Jurkat, Clone E6-1 (cell line): ENCODE measurements around the gene YJU2. TPM values are rescaled to one million over a fixed set of nuclear protein-coding genes. Genes with fewer than 3 reads are reported as not detected.
"Not testable (repeated sequence)": the region's sequence is repeated elsewhere in the genome, so short reads cannot be mapped to it uniquely, and the experiment has no call there.

ENCODE experiments used
- DNase-seq: peaks from one replicate; pipeline ENCODE4 v3.0.0-alpha.2; 2011; ENCODE audit warnings: low read depth, low spot score
- H3K4me3 ChIP-seq: 2 replicates; pipeline ENCODE4 v1.5.1; 2011; ENCODE audit warnings: mild to moderate bottlenecking, low read length, control low read depth, moderate library complexity
- polyA plus RNA-seq: library from polyadenylated mRNA; unstranded; fragments of >200 nt; gene quantifications from one replicate; pipeline ENCODE4 v1.2.1, GENCODE V29; 2012; ENCODE audit warnings: missing spikeins; ENCODE audit not compliant: insufficient read length, insufficient read depth

YJU2 gene
- polyA plus RNA-seq = 28.8 TPM

GRCh38 chr19:4246767-4247593 lies at the start of gene YJU2:
TSS of gene YJU2 (plus strand) at chr19:4247080. CDS start at chr19:4247147, 67 bp downstream.
- DNase-seq = peak; percentile 99

DNA sequence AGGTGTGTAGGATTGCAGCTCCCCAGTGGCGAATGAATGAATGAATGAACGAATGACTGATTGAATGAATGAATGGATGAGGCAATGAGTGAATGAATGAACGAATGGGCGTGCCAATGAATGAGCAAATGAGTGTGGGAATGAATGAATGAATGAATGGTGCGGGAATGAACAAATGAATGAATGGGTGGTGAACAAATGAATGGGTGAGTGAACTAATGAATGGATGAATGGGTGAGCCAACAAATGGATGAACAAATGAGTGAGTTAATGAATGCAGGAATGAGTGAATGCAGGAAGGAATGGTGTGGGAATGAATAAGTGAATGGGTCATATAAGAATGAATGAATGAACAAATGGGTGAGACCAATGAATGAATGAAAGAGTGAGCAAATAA lies 49.7 kb upstream of the YJU2 start:
- DNase-seq = no peak
- no peak overlapping the region for H3K4me3 ChIP-seq

More at GRCh38 chr19:4246767-4247593, at the start of gene YJU2:
- H3K4me3 ChIP-seq = peak within 1 kb of the TSS; percentile 92

- H3K4me3 ChIP-seq = no peak overlapping the region
- DNase-seq = no peak
Observed at GRCh38 chr19:4197625-4198466, 49.0 kb upstream of the YJU2 start.

GRCh38 chr19:4198467-4199126 lies 48.3 kb upstream of the YJU2 start:
- H3K4me3 ChIP-seq = no peak overlapping the region
- DNase-seq = no peak

GRCh38 chr19:4199699-4200293 lies 47.1 kb upstream of the YJU2 start:
- no peak for DNase-seq
- no peak overlapping the region for H3K4me3 ChIP-seq

DNA sequence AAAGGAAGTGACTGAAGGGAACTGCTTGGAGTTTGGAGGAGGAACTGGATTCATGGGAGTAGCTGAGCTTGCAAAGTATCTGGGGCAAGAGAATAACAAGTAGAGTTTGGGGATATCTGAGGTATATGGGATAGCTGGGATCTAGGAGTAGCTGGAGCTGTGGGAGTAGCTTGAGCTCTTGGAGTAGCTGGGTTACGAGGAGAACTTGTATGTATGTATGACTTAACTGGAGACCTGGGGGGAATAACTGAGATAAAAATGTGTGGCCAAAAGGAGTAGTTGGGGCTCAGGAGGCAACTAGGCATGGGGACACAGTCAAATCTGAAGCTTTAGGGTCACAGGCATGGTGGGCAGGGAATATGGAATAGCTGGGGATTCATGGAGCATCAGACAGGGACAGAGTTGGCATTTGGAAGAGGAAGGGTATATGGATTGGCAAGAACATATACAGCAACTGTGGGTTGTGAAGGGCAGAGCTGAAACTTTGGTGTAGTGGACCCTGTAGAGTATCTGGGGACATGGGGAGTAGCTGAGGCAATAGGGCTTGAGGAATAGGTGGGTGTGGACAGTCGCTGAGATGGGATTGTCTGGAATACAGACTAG lies 45.8 kb upstream of the YJU2 start:
- no peak overlapping the region for H3K4me3 ChIP-seq
- DNase-seq = no peak

DNA sequence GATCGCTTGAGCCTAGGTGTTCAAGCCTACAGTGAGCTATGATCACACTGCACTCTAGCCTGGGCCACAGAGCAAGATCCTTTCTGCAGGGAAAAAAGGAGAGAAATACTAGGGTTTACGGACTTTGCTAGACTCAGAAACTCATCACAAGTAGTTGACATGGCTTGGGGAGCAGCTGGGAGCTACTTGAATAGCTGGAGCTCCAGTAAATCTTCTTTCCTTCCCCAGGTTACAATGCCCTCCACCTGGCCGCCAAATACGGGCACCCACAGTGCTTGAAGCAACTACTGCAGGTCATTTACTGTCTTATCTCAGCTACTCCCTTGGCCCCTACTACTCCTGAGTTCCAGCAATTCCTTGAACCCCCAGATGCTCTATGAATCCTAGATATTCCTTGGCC lies 45.1 kb upstream of the YJU2 start:
- H3K4me3 ChIP-seq = no peak overlapping the region
- DNase-seq = no peak

DNA sequence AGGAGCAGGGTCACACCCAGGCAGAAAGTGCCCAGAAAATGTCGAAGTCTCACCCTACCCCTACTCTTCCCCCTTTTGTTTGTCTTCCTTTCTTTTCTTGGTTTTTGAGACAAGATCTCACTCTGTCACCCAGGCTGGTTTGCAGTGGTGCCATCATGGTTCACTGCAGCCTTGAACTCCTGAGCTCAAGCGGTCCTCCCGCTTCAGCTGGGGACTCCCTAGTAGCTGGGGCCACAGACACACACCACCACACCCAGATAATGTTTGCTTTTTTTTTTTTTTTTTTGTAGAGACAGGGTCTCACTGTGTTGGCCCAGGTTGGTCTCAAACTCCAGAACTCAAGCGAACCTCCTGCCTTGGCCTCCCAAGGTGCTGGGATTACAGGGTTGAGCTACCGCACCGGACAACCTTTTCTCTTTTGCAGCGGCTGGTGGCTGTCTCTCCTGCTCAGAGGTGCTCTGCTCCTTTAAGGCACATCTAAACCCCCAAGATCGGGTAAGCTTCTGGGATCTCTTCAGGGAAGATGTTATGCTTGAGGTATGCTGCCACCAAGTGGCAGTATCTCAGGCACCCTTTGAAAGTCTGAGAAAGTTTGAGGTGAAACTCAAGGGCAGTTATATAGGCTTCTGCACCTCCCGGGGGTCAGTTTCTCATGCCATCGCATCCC lies 39.9 kb upstream of the YJU2 start:
- no peak overlapping the region for H3K4me3 ChIP-seq
- DNase-seq = peak; percentile 23

- DNase-seq = no peak
- no peak overlapping the region for H3K4me3 ChIP-seq
Observed at GRCh38 chr19:4208385-4209094, 38.3 kb upstream of the YJU2 start.

- DNase-seq = no peak
- H3K4me3 ChIP-seq = no peak overlapping the region
Observed at GRCh38 chr19:4210166-4210731, 36.6 kb upstream of the YJU2 start.

DNA sequence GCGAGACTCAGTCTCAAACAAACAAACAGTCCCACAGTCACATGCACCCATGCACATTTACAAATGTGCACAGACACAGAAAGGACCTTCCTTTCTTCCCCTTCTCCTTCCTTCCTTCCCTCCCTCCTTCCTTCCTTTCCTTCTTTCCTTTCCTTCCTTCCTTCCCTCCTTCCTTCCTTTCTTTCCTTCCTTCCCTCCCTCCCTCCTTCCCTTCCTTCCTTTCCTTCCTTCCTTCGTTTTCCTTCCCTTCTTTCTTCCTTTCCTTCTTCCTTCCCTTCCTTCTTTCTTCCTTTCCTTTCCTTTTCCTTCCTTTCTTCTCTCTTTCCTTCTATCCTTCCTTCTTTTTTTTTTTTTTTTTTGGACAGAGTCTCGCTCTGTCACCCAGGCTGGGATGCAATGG lies 33.8 kb upstream of the YJU2 start:
- no peak overlapping the region for H3K4me3 ChIP-seq
- no peak for DNase-seq

DNA sequence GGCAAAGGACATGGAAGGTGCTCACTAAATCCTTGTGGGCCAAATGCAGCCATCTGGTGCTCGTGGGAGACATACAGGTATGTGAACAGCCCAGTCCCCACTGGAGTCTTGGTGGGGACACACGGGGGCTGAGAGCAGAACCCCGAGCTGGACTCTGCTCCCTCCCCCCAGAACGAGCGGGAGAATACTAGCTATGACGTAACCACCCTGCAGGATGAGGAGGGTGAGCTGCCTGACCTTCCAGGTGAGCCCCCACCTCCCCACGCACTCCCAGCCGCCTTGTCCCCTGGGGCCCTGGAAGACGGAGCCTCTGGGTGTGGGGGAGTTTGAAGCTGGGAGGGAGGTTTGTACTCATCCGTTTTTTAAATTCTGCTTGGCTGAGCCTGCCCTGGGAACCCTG lies 31.1 kb upstream of the YJU2 start:
- no peak overlapping the region for H3K4me3 ChIP-seq
- no peak for DNase-seq

DNA sequence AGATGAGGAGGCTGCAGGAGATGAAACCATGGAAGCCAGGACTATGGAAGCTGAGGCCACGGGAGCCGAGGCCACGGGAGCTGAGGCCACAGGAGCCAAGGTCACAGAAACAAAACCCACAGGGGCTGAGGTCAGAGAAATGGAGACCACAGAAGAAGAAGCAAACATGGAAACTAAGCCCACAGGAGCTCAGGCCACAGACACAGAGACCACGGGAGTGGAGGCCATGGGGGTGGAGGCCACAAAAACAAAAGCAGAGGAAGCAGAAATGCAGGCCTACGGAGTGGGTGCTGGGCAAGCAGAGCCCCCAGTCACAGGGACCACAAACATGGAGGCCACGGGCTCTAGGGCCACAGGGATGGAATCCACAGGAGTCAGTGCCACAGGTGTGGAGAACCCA lies 30.0 kb upstream of the YJU2 start:
- no peak overlapping the region for H3K4me3 ChIP-seq
- DNase-seq = no peak

DNA sequence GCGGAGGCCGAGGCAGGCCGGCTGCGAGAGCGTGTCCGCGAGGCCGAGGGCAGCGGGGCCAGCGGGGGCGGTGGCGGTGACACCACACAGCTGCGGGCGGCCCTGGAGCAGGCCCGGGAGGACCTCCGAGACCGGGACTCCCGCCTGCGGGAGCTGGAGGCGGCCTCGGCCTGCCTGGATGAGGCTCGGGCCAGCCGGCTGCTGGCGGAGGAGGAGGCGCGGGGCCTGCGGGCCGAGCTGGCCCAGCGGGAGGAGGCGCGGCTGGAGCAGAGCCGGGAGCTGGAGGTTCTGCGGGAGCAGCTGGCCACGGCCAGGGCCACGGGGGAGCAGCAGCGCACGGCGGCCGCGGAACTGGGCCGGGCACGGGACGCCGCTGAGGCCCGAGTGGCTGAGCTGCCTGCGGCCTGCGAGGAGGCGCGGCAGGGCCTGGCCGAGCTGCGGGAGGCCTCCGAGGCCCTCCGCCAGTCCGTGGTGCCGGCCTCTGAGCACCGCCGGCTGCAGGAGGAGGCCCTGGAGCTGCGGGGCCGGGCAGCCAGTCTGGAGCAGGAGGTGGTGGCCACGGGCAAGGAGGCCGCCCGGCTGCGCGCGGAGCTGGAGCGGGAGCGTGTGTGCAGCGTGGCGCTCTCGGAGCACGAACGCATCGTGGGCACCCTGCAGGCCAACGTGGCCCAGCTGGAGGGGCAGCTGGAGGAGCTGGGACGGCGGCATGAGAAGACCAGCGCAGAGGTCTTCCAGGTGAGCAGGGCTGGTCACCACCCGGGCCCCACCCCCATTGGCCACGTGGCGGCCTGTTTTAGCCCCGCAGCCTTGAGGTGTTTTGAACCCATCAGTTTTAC lies 29.2 kb upstream of the YJU2 start:
- no peak overlapping the region for H3K4me3 ChIP-seq
- DNase-seq = no peak

GRCh38 chr19:4218523-4218922 lies 28.4 kb upstream of the YJU2 start:
- DNase-seq = not testable (repeated sequence)

DNA sequence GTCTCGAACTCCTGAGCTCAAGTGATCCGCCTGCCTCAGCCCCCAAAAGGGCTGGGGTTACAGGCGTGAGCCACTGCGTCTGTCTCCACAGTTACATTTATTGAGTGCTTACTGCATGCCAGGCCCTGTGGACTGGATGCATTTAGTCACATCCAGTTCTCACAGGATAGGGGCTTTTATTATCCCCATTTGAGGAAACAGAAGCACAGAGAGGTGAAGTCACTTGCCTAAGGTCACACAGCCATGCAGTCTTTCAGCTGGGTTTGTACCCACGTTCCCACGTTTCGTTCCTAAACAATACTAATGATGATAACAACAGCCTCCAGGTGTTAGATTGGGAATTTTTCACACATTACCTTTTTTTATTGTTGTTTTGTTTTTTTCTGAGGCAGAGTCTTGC lies 26.7 kb upstream of the YJU2 start:
- DNase-seq = no peak
- no peak overlapping the region for H3K4me3 ChIP-seq

More at GRCh38 chr19:4218523-4218922, 28.4 kb upstream of the YJU2 start:
- not testable (repeated sequence) for H3K4me3 ChIP-seq

DNA sequence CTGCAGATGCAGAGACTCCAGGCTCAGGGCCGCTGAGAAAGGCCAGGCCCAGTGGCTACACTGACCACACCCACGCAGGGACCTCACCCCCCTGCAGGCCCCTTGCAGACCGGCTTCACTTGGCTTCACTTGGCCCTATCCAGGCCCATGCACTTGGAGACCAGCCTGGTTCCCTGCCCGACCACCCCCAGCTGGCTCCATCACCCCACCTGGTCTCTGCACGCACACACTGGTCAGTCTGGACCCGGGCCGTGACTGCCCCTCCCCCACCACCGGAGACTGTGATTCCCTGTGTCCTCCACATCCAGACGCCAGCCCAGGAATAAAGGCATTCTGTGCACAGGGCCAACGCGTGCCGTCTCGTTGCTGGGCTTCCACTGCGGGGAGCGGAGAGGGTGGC lies 22.4 kb upstream of the YJU2 start:
- no peak overlapping the region for H3K4me3 ChIP-seq
- DNase-seq = no peak
